Measurements from ENCODE around the gene CDKL4. TPM values are rescaled to one million over a fixed set of nuclear protein-coding genes. Genes with fewer than 3 reads are reported as not detected.

CDKL4 gene
- total and polyA plus RNA-seq, 10 donors, result 0.22 to 1.8 (median 0.95) TPM; not detected in 3

- WGBS, 5 donors, result 93 to 99% (median 95%) methylated on average over 3 of the region's 3 CpGs
- H3K9me3 ChIP-seq, result peaks cover 0 to 24% (median 13%) of the 10 kb centered on the region in 8 donors
- H3K27ac ChIP-seq, result no peak overlapping the region
- no peaks in the 10 kb centered on the region for H3K27me3 ChIP-seq (replicated peaks in 1 of 7)
- no peak for DNase-seq
- no peaks in the 10 kb centered on the region for H3K36me3 ChIP-seq
- no peaks in the 10 kb centered on the region for H3K4me1 ChIP-seq
- H3K4me3 ChIP-seq, result no peak overlapping the region
- intact Hi-C loops (cut with DNase I; ENCODE audit: low total_unique reads), result no loop called here
- TF ChIP-seq POLR2A (IDR thresholded peaks at IDR 0.05) (no peak), POLR2AphosphoS5 (IDR thresholded peaks at IDR 0.05) (no peak), CTCF (IDR thresholded peaks at IDR 0.05 in 8 of 11, conservative IDR thresholded peaks at IDR 0.05 in 3 of 11) (no peak)
Measured at GRCh38 chr2:39194686-39195085, 49.1 kb downstream of the CDKL4 start.

- no peaks in the 10 kb centered on the region for H3K27me3 ChIP-seq (replicated peaks in 1 of 7)
- H3K4me1 ChIP-seq, result no peaks in the 10 kb centered on the region
- TF ChIP-seq POLR2AphosphoS5 (IDR thresholded peaks at IDR 0.05) (no peak), POLR2A (IDR thresholded peaks at IDR 0.05) (no peak), CTCF (IDR thresholded peaks at IDR 0.05 in 8 of 11, conservative IDR thresholded peaks at IDR 0.05 in 3 of 11) (no peak)
- no peak for DNase-seq
- H3K36me3 ChIP-seq, result no peaks in the 10 kb centered on the region
- H3K9me3 ChIP-seq, result no peaks in the 10 kb centered on the region
- no peak overlapping the region for H3K27ac ChIP-seq
- 77 to 90% (median 83%) methylated on average over 4 of the region's 4 CpGs for whole genome bisulfite sequencing, 5 donors
- intact Hi-C loops (cut with DNase I; ENCODE audit: low total_unique reads), result no loop called here
- H3K4me3 ChIP-seq, result no peak overlapping the region
Measured at GRCh38 chr2:39188960-39189494, 54.7 kb downstream of the CDKL4 start.

- Histone ChIP-seq H3K4me3 (no peak overlapping the region), H3K4me1 (no peaks in the 10 kb centered on the region), H3K27me3 (replicated peaks in 1 of 7) (no peaks in the 10 kb centered on the region), H3K27ac (no peak overlapping the region), H3K9me3 (no peaks in the 10 kb centered on the region), H3K36me3 (no peaks in the 10 kb centered on the region)
- DNase-seq, result no peak
- no peak for TF ChIP-seq POLR2AphosphoS5 (IDR thresholded peaks at IDR 0.05)
- TF ChIP-seq CTCF (IDR thresholded peaks at IDR 0.05 in 8 of 11, conservative IDR thresholded peaks at IDR 0.05 in 3 of 11), result no peak
- TF ChIP-seq POLR2A (IDR thresholded peaks at IDR 0.05), result no peak
- 85 to 96% (median 94%) methylated on average over 2 of the region's 2 CpGs for WGBS, 5 donors
- intact Hi-C loops (cut with DNase I; ENCODE audit: low total_unique reads), result no loop called here
Measured at GRCh38 chr2:39183673-39184072, 60.1 kb downstream of the CDKL4 start.

GRCh38 chr2:39181297-39181696 lies 62.5 kb downstream of the CDKL4 start:
- Histone ChIP-seq H3K27me3 (replicated peaks in 1 of 7) (no peaks in the 10 kb centered on the region), H3K36me3 (no peaks in the 10 kb centered on the region), H3K4me3 (no peak overlapping the region), H3K4me1 (no peaks in the 10 kb centered on the region), H3K9me3 (no peaks in the 10 kb centered on the region), H3K27ac (no peak overlapping the region)
- TF ChIP-seq POLR2AphosphoS5 (IDR thresholded peaks at IDR 0.05), result no peak
- no peak for TF ChIP-seq CTCF (IDR thresholded peaks at IDR 0.05 in 8 of 11, conservative IDR thresholded peaks at IDR 0.05 in 3 of 11)
- TF ChIP-seq POLR2A (IDR thresholded peaks at IDR 0.05), result no peak
- 94 to 99% (median 98%) methylated on average over 2 of the region's 2 CpGs for WGBS, 5 donors
- intact Hi-C loops (cut with DNase I; ENCODE audit: low total_unique reads), result no loop called here
- DNase-seq, result no peak

Measured in spleen (tissue), 11 donors.